Uterus (tissue), 4 donors: ENCODE measurements around the gene KCNH2. TPM values are rescaled to one million over a fixed set of nuclear protein-coding genes. Genes with fewer than 3 reads are reported as not detected.

Experiments used
- DNase-seq, 2 donors: peaks; one replicate each; pipeline ENCODE4 v3.0.0-alpha.2; 2019 to 2020
- H3K27ac ChIP-seq, 2 donors: fragments of 200-600 bp; sonication (generic); 1 replicate in 1 of 2; 2 replicates in 1 of 2; pipeline ENCODE4 v1.5.1; 2016 to 2018
- H3K27me3 ChIP-seq, 2 donors: fragments of 200-600 bp; sonication (generic); one replicate each; pipeline ENCODE4 v1.5.1; 2018 to 2019; ENCODE audit warnings: control low read depth in 1 of 2
- H3K36me3 ChIP-seq, 2 donors: fragments of 200-600 bp; sonication (generic); one replicate each; pipeline ENCODE4 v1.5.1; 2019; ENCODE audit warnings: control low read depth in 1 of 2
- H3K4me1 ChIP-seq, 2 donors: fragments of 200-600 bp; sonication (generic); one replicate each; pipeline ENCODE4 v1.5.1; 2018 to 2019; ENCODE audit warnings: control low read depth in 1 of 2
- H3K4me3 ChIP-seq, 2 donors: fragments of 200-600 bp; sonication (generic); 1 replicate in 1 of 2; 2 replicates in 1 of 2; pipeline ENCODE4 v1.5.1; 2018 to 2019; ENCODE audit warnings: mild to moderate bottlenecking in 1 of 2
- H3K9me3 ChIP-seq, 2 donors: fragments of 200-600 bp; sonication (generic); one replicate each; pipeline ENCODE4 v1.5.1; 2019; ENCODE audit warnings: control low read depth in 1 of 2
- POLR2A ChIP-seq, 2 donors: fragments of 450-650 bp; IDR thresholded peaks; one replicate each; pipeline ENCODE4 v1.6.1; 2016; ENCODE audit warnings: antibody characterized with exemption in 2 of 2, mild to moderate bottlenecking in 1 of 2, moderate library complexity in 1 of 2
- intact Hi-C: fragments of 100-400 bp; cut with DNase I; formaldehyde crosslinking; loops from one replicate; pipeline ENCODE4 v1.15.1; 2023; ENCODE audit warnings: low total_unique reads
- total RNA-seq, 4 donors: library from RNA; depleted of rRNA in 3 of 4; stranded (reverse); fragments of >200 nt in 3 of 4; gene quantifications; one replicate each; pipeline versions ENCODE4 v1.1.0 to v1.2.4, GENCODE V29; 2014 to 2023
- TF ChIP-seq, protein P1 (sequence below), 4 experiments: fragments of 200-600 bp in 2 of 4; fragments of 450-650 bp in 2 of 4; sonication (generic) in 2 of 4; IDR thresholded peaks; one replicate each; pipeline ENCODE4 v1.5.1; 2016 to 2019; ENCODE audit warnings: antibody characterized with exemption in 4 of 4, mild to moderate bottlenecking in 2 of 4, moderate library complexity in 1 of 4
- donor health status: DM: yes; HTN: yes; CAD: no.

The KCNH2 gene
- total RNA-seq, 4 donors from 2014 or later, result 9.1 to 51.0 (median 22.8) TPM

GRCh38 chr7:150948791-150949251 is 29.3 kb downstream of the KCNH2 start:
- intact Hi-C loops, result no loop called here
- no peak for DNase-seq
- no peaks in the 10 kb centered on the region for H3K27me3 ChIP-seq
- no peaks in the 10 kb centered on the region for H3K36me3 ChIP-seq
- TF ChIP-seq POLR2A (IDR thresholded peaks at IDR 0.05), result no peak
- TF ChIP-seq, protein P1, sequence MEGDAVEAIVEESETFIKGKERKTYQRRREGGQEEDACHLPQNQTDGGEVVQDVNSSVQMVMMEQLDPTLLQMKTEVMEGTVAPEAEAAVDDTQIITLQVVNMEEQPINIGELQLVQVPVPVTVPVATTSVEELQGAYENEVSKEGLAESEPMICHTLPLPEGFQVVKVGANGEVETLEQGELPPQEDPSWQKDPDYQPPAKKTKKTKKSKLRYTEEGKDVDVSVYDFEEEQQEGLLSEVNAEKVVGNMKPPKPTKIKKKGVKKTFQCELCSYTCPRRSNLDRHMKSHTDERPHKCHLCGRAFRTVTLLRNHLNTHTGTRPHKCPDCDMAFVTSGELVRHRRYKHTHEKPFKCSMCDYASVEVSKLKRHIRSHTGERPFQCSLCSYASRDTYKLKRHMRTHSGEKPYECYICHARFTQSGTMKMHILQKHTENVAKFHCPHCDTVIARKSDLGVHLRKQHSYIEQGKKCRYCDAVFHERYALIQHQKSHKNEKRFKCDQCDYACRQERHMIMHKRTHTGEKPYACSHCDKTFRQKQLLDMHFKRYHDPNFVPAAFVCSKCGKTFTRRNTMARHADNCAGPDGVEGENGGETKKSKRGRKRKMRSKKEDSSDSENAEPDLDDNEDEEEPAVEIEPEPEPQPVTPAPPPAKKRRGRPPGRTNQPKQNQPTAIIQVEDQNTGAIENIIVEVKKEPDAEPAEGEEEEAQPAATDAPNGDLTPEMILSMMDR (IDR thresholded peaks at IDR 0.05), result no peak
- no peak overlapping the region for H3K27ac ChIP-seq
- no peak overlapping the region for H3K4me3 ChIP-seq
- peaks cover 0 to 4% of the 10 kb centered on the region in 2 donors for H3K4me1 ChIP-seq
- no peaks in the 10 kb centered on the region for H3K9me3 ChIP-seq

DNA sequence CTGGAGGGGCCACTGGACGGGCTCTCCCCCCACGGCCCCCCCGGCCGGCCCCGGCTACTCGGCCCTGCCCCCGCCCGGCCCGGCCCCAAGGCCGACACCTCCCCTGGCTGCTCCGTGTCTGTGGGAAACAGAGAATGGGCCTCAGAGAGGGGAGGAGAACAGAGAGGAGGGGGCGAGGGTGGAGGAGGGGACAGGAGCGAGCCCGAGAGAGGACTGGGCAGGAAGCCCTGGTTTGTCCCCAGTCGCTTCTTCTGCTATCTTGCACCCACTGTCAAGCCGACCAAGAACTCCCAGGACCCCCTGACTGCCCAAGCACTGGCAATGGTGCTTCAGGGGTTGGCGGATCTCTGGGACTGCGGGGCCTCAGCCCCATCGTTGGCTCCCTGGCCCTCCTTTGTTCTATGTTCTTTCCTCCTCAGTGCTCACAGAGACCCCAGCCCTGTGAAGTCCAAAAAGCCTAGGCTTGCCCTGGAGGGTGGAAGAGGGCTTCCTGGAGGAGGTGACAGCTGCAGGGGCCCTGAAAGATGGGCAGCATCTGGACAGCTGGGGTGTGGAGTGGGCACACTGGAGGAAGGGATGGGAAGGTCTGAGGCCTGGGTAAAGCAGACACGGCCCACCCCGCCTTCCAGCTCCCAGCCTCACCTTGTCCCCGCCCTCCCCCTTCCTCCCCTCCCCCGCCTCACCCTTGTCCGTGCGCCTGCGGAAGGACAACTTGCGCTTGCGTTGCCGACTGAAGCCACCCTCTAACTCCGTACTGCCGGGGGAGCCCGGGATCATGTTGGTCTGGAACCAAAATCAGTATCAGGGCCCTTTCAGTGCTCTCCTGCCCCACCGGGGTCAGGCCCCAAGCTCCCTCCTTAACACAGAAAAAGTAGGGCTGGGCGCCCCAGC is 30.1 kb downstream of the KCNH2 start:
- Histone ChIP-seq H3K27ac (no peak overlapping the region), H3K27me3 (no peaks in the 10 kb centered on the region), H3K4me3 (no peak overlapping the region), H3K9me3 (no peaks in the 10 kb centered on the region), H3K4me1 (no peaks in the 10 kb centered on the region), H3K36me3 (no peaks in the 10 kb centered on the region)
- no peak for DNase-seq
- intact Hi-C loops, result no loop called here
- no peak for TF ChIP-seq POLR2A (IDR thresholded peaks at IDR 0.05)
- TF ChIP-seq, protein P1 (IDR thresholded peaks at IDR 0.05), result no peak

DNA sequence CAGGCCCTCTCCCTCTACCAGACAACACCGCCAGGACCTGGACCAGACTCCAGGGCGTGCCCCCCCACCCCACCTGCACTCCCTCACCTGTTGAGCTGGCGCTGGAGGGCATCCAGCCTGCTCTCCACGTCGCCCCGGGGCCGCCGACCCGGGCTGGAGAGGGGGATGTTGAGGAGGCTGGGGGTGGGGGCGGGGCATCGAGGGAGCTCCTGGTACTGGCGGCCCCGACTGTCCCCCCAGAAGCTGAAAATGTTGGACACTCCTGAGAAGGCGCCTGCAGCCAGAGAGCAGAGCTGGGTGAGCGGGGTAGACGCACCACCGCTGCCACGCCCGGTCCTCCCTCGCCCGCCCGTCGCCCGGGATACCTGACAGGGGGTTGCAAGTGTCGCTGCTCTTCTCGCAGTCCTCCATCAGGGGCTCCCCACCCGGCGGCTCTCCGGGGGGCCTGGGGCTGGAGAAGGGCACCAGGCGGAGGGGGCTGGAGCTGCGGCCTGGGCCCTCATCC is 30.8 kb downstream of the KCNH2 start:
- no peaks in the 10 kb centered on the region for H3K27me3 ChIP-seq
- H3K4me3 ChIP-seq, result no peak overlapping the region
- no peaks in the 10 kb centered on the region for H3K36me3 ChIP-seq
- no peaks in the 10 kb centered on the region for H3K9me3 ChIP-seq
- no peak overlapping the region for H3K27ac ChIP-seq
- intact Hi-C loops, result no loop called here
- no peaks in the 10 kb centered on the region for H3K4me1 ChIP-seq
- no peak for TF ChIP-seq POLR2A (IDR thresholded peaks at IDR 0.05)
- TF ChIP-seq, protein P1 (IDR thresholded peaks at IDR 0.05), result no peak
- no peak for DNase-seq

GRCh38 chr7:150946421-150947240 is 31.5 kb downstream of the KCNH2 start:
- Histone ChIP-seq H3K27me3 (no peaks in the 10 kb centered on the region), H3K4me3 (no peak overlapping the region), H3K4me1 (no peaks in the 10 kb centered on the region), H3K27ac (no peak overlapping the region), H3K9me3 (no peaks in the 10 kb centered on the region), H3K36me3 (no peaks in the 10 kb centered on the region)
- TF ChIP-seq, protein P1 (IDR thresholded peaks at IDR 0.05), result no peak
- no peak for TF ChIP-seq POLR2A (IDR thresholded peaks at IDR 0.05)
- intact Hi-C loops, result no loop called here
- DNase-seq, result no peak
